ENCODE measurements around the gene UACA.
"Not testable (repeated sequence)": the region's sequence is repeated elsewhere in the genome, so short reads cannot be mapped to it uniquely, and the experiment has no call there.

UACA gene

DNA sequence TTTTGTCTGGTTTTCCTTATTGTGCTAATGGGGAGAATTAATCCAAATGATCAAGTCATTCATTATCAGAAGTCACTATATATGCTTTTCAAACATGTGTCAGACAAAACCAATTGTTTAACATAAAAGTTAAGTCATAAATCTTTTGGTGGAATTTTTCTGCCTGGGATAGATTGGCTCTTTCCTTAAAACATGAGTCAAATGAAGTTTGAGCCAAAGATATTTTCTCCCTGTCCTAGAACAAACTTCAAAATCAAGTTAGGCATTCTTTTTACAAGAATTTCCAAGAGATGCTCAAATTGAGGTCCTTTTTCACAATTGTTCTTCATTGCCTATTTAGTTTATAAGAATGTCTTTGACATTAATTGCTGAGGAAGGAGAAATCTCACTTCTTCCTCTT, 138.3 kb downstream of the UACA start:
- no peak for DNase-seq

DNA sequence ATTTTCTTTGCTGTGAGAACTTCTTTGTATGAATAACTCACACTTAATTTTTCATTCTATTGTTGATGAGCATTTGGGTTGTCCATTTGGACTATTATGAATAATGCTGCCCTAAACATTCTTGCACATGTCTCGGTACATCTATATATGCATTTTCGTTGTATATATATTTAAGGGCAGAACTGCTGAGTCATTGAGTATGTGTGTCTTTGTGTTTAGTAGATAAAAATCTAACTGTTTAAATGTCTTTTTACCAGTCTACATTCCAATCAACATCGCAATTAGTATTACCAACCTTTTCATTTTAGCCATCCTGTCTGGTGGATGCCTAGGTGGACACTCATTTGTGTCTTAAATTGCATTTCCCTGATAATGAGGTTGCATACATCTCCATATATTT, 144.4 kb downstream of the UACA start:
- no peak for DNase-seq

GRCh38 chr15:70617911-70618287, 145.5 kb downstream of the UACA start:
- no peak for DNase-seq

- DNase-seq: peak; percentile 4
Observed at GRCh38 chr15:70617076-70617910, 146.1 kb downstream of the UACA start.

DNA sequence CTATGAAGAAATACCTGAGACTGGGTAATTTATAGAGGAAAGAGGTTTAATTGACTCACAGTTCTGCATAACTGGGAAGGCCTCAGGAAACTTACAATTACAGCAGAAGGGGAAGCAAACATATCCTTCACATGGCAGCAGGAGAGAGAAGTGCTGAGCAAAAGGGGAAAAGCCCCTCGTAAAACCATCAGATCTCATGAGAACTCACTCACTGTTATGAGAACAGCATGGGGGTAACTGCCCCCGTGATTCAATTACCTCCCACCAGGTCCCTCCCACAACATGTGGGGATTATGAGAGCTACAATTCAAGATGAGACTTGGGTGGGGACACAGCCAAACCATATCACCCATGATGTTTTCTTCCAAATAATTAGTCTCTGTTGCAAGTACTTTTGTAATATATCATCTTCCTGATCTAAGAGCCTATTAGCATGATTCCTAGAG, 147.0 kb downstream of the UACA start:
- DNase-seq: not testable (repeated sequence)

DNA sequence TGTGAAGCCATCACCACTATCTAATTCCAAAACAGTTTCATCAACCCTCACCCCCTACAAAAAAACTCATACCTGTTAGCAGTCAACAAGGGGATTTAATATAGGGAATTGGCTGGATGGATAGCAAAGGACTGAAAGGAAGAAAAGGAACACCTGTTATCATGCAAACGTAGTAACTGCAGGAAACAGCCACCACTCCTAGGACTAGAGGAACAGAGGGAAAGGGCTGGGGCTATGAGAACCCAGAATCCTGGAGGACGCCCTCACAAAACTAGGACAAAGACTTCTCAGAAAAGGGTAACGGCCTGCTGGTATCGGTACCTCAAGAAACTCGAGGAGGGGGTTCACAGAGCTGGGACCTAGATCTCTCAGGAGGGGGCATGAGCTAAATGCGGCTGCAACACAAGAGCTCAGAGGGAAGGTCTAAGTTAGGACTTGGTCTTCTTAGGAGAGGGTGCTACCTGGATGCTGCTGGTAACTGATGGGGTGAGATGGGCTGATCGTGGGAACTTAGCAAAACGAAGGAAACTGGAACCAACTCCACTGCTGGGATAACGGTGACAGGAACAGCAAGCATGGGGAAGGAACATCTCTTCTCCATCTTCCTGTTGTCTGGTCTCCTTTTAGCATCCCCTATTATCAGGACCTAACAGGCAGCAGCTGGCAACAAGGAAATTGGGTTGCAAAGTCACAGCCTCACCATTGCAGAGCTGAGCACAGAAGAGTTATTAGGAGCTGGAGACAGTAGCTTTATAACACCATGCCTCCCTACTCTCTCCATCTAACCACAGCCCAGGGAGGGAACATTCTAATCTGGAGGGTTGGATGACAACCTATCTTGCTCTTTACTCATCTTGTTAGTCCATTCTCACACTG, 147.7 kb downstream of the UACA start:
- no peak for DNase-seq

- no peak for DNase-seq
Observed at GRCh38 chr15:70614221-70614620, 149.1 kb downstream of the UACA start.

DNA sequence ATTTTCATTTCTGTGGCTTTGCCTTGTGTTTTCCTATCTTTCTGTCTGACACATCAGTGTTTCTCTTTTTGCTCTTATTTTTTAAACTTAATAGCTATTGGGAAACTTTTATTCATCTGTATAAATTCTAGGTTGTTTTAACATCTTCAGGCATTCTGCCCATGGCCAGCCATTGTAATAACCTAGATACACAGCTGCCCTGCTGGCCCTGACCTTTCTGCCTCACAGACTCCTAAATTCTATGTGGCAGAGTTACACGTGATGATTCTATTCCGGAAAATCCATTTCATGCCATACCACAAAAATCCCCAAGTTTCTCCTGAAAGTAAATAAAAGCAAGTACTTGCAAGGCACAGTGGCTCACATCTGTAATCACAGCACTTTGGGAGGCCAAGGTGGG, 150.1 kb downstream of the UACA start:
- DNase-seq: no peak

DNA sequence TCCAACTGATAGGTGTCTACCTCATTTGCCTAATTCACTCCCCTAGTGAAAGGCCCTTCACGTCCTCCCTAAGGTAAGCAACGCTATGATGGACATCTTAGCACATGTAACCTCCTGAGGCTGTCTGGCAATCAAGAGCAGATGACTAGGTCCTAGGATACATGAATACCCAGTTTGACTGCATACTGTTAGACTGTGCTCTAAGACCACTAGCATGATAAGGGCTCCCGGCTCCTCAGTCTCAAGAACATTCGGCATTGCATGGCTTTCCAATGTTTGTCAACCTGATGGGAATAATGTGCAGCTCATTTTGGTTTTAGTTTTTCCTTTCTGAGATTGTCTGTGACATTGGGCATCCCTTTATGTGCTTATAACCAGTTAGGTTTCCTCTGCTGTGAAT, 152.1 kb downstream of the UACA start:
- DNase-seq: no peak

DNA sequence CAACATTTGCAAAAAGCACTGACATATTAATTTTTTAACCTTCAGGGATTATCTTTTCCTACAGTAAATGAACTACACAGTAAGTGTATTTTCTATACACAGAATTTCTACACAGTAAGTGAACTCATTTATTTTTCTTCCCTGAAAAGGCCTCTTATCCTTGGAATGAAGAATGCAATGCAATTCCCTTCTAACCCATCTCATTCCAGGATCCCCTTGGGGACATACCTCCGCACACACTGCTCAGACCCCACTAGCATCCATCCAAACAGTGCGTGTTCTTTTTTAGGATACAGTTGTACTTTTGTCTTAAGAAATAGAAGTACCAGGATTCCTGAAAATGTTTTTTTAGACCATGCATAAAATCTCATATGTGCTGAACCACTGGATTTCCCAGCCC, 152.8 kb downstream of the UACA start:
- no peak for DNase-seq

- no peak for DNase-seq
Observed at GRCh38 chr15:70609889-70610288, 153.5 kb downstream of the UACA start.

GRCh38 chr15:70608144-70608543, 155.2 kb downstream of the UACA start:
- DNase-seq: no peak

- DNase-seq: peak; percentile 61
Observed at GRCh38 chr15:70605606-70606410, 157.6 kb downstream of the UACA start.

DNA sequence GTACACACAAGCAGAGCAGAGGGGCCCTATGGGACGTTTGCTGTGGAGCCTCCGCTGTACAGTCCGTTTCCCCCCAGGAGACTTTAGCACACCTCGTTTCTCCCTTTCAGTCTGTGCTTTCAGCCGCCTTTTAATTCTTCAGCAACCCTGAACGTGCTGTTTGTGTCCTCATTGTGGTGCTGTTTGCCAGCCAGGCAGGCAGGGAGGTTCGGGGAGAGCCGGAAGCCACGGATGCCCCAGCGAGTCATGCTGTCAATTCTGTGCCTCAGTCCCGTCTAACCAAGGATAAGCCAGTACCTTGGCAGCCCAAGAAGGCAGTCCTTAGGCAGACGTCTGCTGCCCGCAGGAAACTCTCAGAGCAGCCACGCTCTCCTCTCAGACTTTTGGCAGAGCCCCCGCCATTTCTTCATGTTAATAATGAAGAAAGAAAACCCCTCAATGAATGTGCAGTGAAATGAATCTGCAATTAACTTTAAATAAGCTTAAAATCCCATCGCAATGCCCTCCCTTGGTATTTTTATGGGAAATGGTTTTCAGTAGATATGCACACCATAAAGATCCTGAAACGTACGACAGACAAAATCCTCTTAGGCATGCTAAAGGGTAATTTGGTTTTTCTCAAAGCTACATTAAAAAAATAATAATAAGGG, 158.6 kb downstream of the UACA start:
- DNase-seq: no peak
